Kidney epithelial cell (primary cell): ENCODE data around the gene LILRA2. TPM values are rescaled to one million over a fixed set of nuclear protein-coding genes. Genes with fewer than 3 reads are reported as not detected.

ENCODE experiments used
- DNase-seq: peaks from one replicate; pipeline ENCODE4 v3.0.0-alpha.2; 2010; ENCODE audit warnings: low read depth
- H3K27me3 ChIP-seq: 2 replicates; pipeline ENCODE4 v1.6.0; 2011; ENCODE audit warnings: low read length; ENCODE audit not compliant: control insufficient read depth, insufficient read depth
- H3K36me3 ChIP-seq: 2 replicates; pipeline ENCODE4 v1.5.1; 2011; ENCODE audit warnings: low read length; ENCODE audit not compliant: control insufficient read depth, insufficient read depth
- H3K4me3 ChIP-seq: 2 replicates; pipeline ENCODE4 v1.5.1; 2011; ENCODE audit warnings: low read depth, mild to moderate bottlenecking, control low read depth, low read length
- CTCF ChIP-seq: IDR thresholded peaks from 2 replicates; pipeline ENCODE4 v1.5.1; 2011; ENCODE audit warnings: mild to moderate bottlenecking, moderate library complexity, low read length, control low read depth, inconsistent platforms; ENCODE audit not compliant: insufficient read depth, poor library complexity, severe bottlenecking
- total RNA-seq: library from RNA; depleted of rRNA; stranded (reverse); fragments of >200 nt; gene quantifications from 2 replicates; pipeline ENCODE4 v1.2.3, GENCODE V29; 2015

The LILRA2 gene
- total RNA-seq, 1 donor from 2014 or later, result not detected

- H3K4me3 ChIP-seq, result no peak overlapping the region
- DNase-seq, result no peak
- H3K36me3 ChIP-seq, result no peaks in the 10 kb centered on the region
- TF ChIP-seq CTCF, result no peak
- H3K27me3 ChIP-seq, result no peaks in the 10 kb centered on the region
Measured at GRCh38 chr19:54638683-54639082, 65.1 kb downstream of the LILRA2 start.

Other genes starting within 250 kb of the LILRA2 start
- gene LILRA4, start 234.6 kb upstream of the LILRA2 start, total RNA-seq, result not detected in 2 replicates
- gene LAIR1, start 208.9 kb upstream of the LILRA2 start, total RNA-seq, result 1.0 TPM in 1 of 2 replicates, not detected in the other
- not detected in 2 replicates for gene TTYH1, start 158.3 kb upstream of the LILRA2 start, total RNA-seq
- 61.3 and 62.8 TPM in 2 replicates for gene LENG8, start 124.6 kb upstream of the LILRA2 start, total RNA-seq
- 0.75 and 3.6 TPM in 2 replicates for gene LENG9, start 110.0 kb upstream of the LILRA2 start, total RNA-seq
- 21.4 and 24.4 TPM in 2 replicates for gene CDC42EP5, start 100.5 kb upstream of the LILRA2 start, total RNA-seq
- not detected in 2 replicates for gene LAIR2, start 71.0 kb upstream of the LILRA2 start, total RNA-seq
- gene LILRA1, start 19.8 kb downstream of the LILRA2 start, total RNA-seq, result not detected in 2 replicates
- not detected in 2 replicates for gene LILRB1, start 56.7 kb downstream of the LILRA2 start, total RNA-seq
- 2.7 TPM in 1 of 2 replicates, not detected in the other for gene LILRB4, start 89.2 kb downstream of the LILRA2 start, total RNA-seq
- not detected in 2 replicates for gene KIR3DL3, start 150.7 kb downstream of the LILRA2 start, total RNA-seq
- gene KIR2DL3, start 164.7 kb downstream of the LILRA2 start, total RNA-seq, result not detected in 2 replicates
- gene KIR2DL1, start 196.0 kb downstream of the LILRA2 start, total RNA-seq, result not detected in 2 replicates
- not detected in 2 replicates for gene KIR2DL4, start 229.8 kb downstream of the LILRA2 start, total RNA-seq
- not detected in 2 replicates for gene KIR3DL1, start 242.7 kb downstream of the LILRA2 start, total RNA-seq